ENCODE results near the gene GPR143.

DNA sequence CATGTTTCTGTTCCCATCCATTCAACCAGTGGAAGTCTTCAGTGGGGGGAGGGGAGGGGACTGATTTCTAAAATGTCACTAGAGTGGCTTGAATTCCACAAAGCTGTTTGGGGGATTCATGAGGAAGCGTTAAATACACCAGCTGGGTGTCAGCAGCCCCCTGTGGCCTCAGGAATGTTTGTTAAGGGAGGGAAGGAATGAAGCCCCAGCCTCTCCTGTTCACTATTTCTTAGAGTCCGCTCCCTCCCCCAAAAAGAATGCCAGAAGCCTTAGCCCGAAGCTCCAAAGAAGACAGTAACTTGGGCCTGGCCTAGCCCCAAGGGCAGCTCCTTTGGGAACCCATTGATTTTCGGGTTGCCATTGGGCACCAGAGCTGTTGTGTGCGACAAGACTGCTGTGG is 23.9 kb upstream of the GPR143 start:
- TF ChIP-seq EZH2 (IDR thresholded peaks at IDR 0.05; ENCODE audit: insufficient read depth, poor library complexity, severe bottlenecking) (no peak), EZH2phosphoT487 (IDR thresholded peaks at IDR 0.05; ENCODE audit: insufficient read depth, low read depth) (no peak)

Data from GM23248 (cell line).